Neural progenitor cell (in vitro differentiated cells): ENCODE results near the gene ARHGAP22.

Source experiments
- EZH2 ChIP-seq: fragments of 200-600 bp; sonication (generic); IDR thresholded peaks from 2 replicates; pipeline ENCODE4 v1.6.1; 2017; ENCODE audit warnings: antibody characterized with exemption, mild to moderate bottlenecking, moderate library complexity
- EZH2phosphoT487 ChIP-seq: fragments of 200-600 bp; sonication (generic); IDR thresholded peaks from 2 replicates; pipeline ENCODE4 v1.6.1; 2017; ENCODE audit warnings: antibody characterized with exemption
- TF ChIP-seq, protein P1 (sequence below): fragments of 200-600 bp; sonication (generic); IDR thresholded peaks from 2 replicates; pipeline ENCODE4 v1.5.1; 2017; ENCODE audit warnings: antibody characterized with exemption, mild to moderate bottlenecking

DNA sequence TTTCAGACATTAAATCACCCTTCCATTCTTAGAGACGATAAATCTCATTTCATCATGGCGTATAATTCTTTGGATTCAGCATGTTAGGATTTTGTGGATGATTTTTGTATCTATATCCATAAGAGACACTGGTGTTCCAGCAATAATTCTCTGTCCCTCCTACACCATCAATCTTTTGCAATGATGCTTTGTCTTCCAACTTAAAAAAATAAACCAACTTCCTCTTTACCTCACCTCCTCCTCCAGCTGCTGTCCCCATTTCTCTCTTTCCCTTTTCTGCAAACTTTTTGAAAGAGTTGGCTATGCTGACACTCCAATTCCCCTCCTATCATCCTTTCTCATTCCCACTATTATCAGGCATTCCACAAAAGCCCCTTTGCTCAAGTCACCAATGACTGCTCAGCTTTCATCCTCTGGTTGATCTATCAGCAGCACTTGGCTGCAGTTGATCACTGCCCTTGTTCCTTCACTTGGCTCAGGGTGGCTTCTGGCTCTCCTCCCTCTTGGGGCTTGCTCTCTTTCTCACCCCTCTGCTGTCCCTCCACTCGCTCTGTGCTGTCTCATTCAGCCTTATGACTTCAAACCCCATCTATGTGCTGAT is 130.0 kb downstream of the ARHGAP22 start:
- TF ChIP-seq, protein P1, sequence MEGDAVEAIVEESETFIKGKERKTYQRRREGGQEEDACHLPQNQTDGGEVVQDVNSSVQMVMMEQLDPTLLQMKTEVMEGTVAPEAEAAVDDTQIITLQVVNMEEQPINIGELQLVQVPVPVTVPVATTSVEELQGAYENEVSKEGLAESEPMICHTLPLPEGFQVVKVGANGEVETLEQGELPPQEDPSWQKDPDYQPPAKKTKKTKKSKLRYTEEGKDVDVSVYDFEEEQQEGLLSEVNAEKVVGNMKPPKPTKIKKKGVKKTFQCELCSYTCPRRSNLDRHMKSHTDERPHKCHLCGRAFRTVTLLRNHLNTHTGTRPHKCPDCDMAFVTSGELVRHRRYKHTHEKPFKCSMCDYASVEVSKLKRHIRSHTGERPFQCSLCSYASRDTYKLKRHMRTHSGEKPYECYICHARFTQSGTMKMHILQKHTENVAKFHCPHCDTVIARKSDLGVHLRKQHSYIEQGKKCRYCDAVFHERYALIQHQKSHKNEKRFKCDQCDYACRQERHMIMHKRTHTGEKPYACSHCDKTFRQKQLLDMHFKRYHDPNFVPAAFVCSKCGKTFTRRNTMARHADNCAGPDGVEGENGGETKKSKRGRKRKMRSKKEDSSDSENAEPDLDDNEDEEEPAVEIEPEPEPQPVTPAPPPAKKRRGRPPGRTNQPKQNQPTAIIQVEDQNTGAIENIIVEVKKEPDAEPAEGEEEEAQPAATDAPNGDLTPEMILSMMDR, result no peak
- TF ChIP-seq EZH2phosphoT487 (no peak), EZH2 (no peak)
